Heart left ventricle (tissue), 16 donors: ENCODE measurements around the gene PARM1. TPM values are rescaled to one million over a fixed set of nuclear protein-coding genes. Genes with fewer than 3 reads are reported as not detected.

Experiments
- ATAC-seq, 4 donors: fragments of 200-7000 bp; cut with Tn5 transposase; one replicate each; pipeline ENCODE4 v1.9.1; 2020 to 2022; ENCODE audit warnings: moderate library complexity in 4 of 4, mild to moderate bottlenecking in 3 of 4, moderate number of reproducible peaks in 1 of 4
- DNase-seq, 5 donors: peaks; one replicate each; pipeline ENCODE4 v3.0.0-alpha.2; 2020
- H3K27ac ChIP-seq, 12 donors: fragments of 200-600 bp; sonication (generic) in 4 of 12; one replicate each; pipeline versions ENCODE4 v1.5.0 to v1.8.0; 2016 to 2022; ENCODE audit warnings: mild to moderate bottlenecking in 2 of 12
- H3K27me3 ChIP-seq, 9 donors: fragments of 200-600 bp; sonication (generic) in 2 of 9; one replicate each; pipeline versions ENCODE4 v1.5.1 to v1.8.0; 2016 to 2022; ENCODE audit warnings: mild to moderate bottlenecking in 3 of 9
- H3K36me3 ChIP-seq, 9 donors: fragments of 200-600 bp; sonication (generic) in 2 of 9; one replicate each; pipeline versions ENCODE4 v1.5.0 to v1.8.0; 2018 to 2022; ENCODE audit warnings: mild to moderate bottlenecking in 2 of 9
- H3K4me1 ChIP-seq, 12 donors: fragments of 200-600 bp; sonication (generic) in 4 of 12; one replicate each; pipeline versions ENCODE4 v1.5.0 to v1.8.0; 2016 to 2022; ENCODE audit warnings: mild to moderate bottlenecking in 3 of 12
- H3K4me3 ChIP-seq, 12 donors: fragments of 200-600 bp; sonication (generic) in 4 of 12; one replicate each; pipeline versions ENCODE4 v1.5.0 to v1.8.0; 2017 to 2022; ENCODE audit warnings: mild to moderate bottlenecking in 9 of 12, moderate library complexity in 4 of 12
- H3K9me3 ChIP-seq, 12 donors: fragments of 200-600 bp; sonication (generic) in 4 of 12; one replicate each; pipeline versions ENCODE4 v1.5.0 to v1.8.0; 2016 to 2022; ENCODE audit warnings: mild to moderate bottlenecking in 1 of 12
- POLR2A ChIP-seq, 2 donors: fragments of 450-650 bp; IDR thresholded peaks; one replicate each; pipeline ENCODE4 v1.6.1; 2017; ENCODE audit warnings: antibody characterized with exemption in 2 of 2, mild to moderate bottlenecking in 2 of 2, moderate library complexity in 2 of 2
- WGBS, 4 donors: extraction: QIAGEN DNeasy Blood & Tissue Kit in 2 of 4; methylation state at CpG; one replicate each; pipeline versions ENCODE4 v1.1.5 to v1.1.7; 2013 to 2018; 5-methylcytosine and 5-hydroxymethylcytosine counted together
- intact Hi-C, 10 donors: fragments of 100-400 bp; cut with DNase I; formaldehyde crosslinking; loops; one replicate each; pipeline versions ENCODE4 v1.11.1 to v1.14.2; 2022
- polyA plus RNA-seq, 2 donors: library from polyadenylated mRNA; stranded (reverse); fragments of 200-250 nt; gene quantifications; one replicate each; pipeline ENCODE4 v1.2.3, GENCODE V29; 2013
- total RNA-seq, 9 donors: library from RNA; depleted of rRNA in 2 of 9; stranded (reverse); fragments of >200 nt in 2 of 9; fragmentation: NEBNext Ultra II Directional in 3 of 9; extraction: Animal tissue kit (Norgen Biotek cat#: 25700) in 3 of 9; gene quantifications; one replicate each; pipeline versions ENCODE4 v1.1.0 to v1.2.4, GENCODE V29; 2016 to 2023
- TF ChIP-seq, protein P1 (sequence below), 12 donors: fragments of 200-600 bp; sonication (generic) in 4 of 12; IDR thresholded peaks; one replicate each; pipeline versions ENCODE4 v1.5.0 to v1.8.0; 2018 to 2022; ENCODE audit warnings: antibody characterized with exemption in 12 of 12, mild to moderate bottlenecking in 5 of 12
- donor health status: ischemic (EF 13 %, LVEDD 7.1; RV severe dilation, severe dysfunction).
- donor health status: healthy with polysubstance abuse.
- donor health status: DM: no; HTN: yes; CAD: no.
- donor health status: DM: no; HTN: no; CAD: no.
- donor health status: ischemic (EF 25% LVEDD 6.9; RV normal size, moderate dysfunction).
- donor health status: ischemic (EF 25% LVEDD 5.7; RV mildly dilated, moderate dysfunction).
- donor health status: healthy.
- donor health status: DM: yes; HTN: yes; CAD: no.
- donor health status: ischemic (EF 35%, LVEDD 5.7; RV mildly dilated, moderate dysfunction).
- donor health status: nonischemic (EF 11% LVEDD 7.7; RV severe dilation, severe dysfunction).
- donor health status: DM: yes; HTN: yes; CAD: no.
- donor health status: PGD.
- donor health status: ischemic (EF 29% LVEDD 5.4; RV normal size, mild dysfunction).
- donor health status: nonischemic (EF 23%, LVEDD 6.1; RV moderate dilation, normal function).

The PARM1 gene
- total and polyA plus RNA-seq, 11 donors, result 28.8 to 144 (median 75.2) TPM

- H3K36me3 ChIP-seq, result no peaks in the 10 kb centered on the region
- peaks cover 0 to 12% (median 0%) of the 10 kb centered on the region in 12 donors for H3K4me1 ChIP-seq
- ATAC-seq (no peak), DNase-seq (no peak)
- WGBS, 4 donors, result 77 to 86% (median 79%) methylated on average over 1 of the region's 1 CpG
- no peaks in the 10 kb centered on the region for H3K9me3 ChIP-seq
- no peaks in the 10 kb centered on the region for H3K27me3 ChIP-seq
- TF ChIP-seq, protein P1, sequence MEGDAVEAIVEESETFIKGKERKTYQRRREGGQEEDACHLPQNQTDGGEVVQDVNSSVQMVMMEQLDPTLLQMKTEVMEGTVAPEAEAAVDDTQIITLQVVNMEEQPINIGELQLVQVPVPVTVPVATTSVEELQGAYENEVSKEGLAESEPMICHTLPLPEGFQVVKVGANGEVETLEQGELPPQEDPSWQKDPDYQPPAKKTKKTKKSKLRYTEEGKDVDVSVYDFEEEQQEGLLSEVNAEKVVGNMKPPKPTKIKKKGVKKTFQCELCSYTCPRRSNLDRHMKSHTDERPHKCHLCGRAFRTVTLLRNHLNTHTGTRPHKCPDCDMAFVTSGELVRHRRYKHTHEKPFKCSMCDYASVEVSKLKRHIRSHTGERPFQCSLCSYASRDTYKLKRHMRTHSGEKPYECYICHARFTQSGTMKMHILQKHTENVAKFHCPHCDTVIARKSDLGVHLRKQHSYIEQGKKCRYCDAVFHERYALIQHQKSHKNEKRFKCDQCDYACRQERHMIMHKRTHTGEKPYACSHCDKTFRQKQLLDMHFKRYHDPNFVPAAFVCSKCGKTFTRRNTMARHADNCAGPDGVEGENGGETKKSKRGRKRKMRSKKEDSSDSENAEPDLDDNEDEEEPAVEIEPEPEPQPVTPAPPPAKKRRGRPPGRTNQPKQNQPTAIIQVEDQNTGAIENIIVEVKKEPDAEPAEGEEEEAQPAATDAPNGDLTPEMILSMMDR (IDR thresholded peaks at IDR 0.05), result no peak
- no peak for TF ChIP-seq POLR2A (IDR thresholded peaks at IDR 0.05)
- H3K27ac ChIP-seq, result no peak overlapping the region
- intact Hi-C loops, result no loop called here
- no peak overlapping the region for H3K4me3 ChIP-seq
Measured at GRCh38 chr4:75030028-75030427, 97.1 kb downstream of the PARM1 start.

DNA sequence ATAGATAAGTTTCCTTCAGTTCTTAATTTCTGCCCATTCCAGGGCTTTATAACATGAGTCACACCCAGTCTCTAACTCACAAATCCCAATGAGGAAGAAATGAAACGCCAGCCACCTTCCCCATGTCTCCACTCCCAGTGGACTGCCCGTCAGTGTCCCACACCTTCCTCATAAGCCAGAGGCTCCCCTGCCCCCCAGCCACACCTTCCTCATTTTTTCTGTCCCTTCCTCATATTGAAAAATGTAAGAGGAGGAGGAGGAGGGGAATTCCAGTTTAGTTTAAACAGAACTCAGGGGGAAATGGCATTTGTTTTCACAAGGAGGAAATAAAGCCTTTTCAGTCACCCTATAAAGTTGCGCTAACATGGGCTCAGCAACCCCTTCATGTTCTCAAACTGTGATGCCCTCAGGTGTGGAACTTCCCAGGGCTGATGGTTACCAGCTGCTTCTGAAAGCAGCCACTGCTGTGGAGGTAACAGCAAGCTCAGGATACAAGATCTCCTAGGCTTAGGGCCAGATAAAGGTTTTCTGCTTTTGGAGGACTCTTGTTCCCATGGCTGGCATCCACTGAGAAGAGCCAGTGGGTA is 97.8 kb downstream of the PARM1 start:
- ATAC-seq, result peak in 1 of 4 donors; percentile 33
- Histone ChIP-seq H3K4me1 (peaks cover 0 to 19% (median 0%) of the 10 kb centered on the region in 12 donors), H3K27ac (no peak overlapping the region), H3K4me3 (no peak overlapping the region), H3K27me3 (no peaks in the 10 kb centered on the region), H3K9me3 (no peaks in the 10 kb centered on the region), H3K36me3 (no peaks in the 10 kb centered on the region)
- intact Hi-C loops, result no loop called here
- no peak for DNase-seq
- TF ChIP-seq, protein P1 (IDR thresholded peaks at IDR 0.05), result no peak
- no peak for TF ChIP-seq POLR2A (IDR thresholded peaks at IDR 0.05)
- 68 to 82% (median 81%) methylated on average over 3 of the region's 3 CpGs for WGBS, 4 donors

GRCh38 chr4:75031775-75032174 is 98.9 kb downstream of the PARM1 start:
- 81 to 89% (median 85%) methylated on average over 1 of the region's 1 CpG for WGBS, 4 donors
- TF ChIP-seq POLR2A (IDR thresholded peaks at IDR 0.05), result no peak
- TF ChIP-seq, protein P1 (IDR thresholded peaks at IDR 0.05), result no peak
- H3K4me3 ChIP-seq, result no peak overlapping the region
- no peak overlapping the region for H3K27ac ChIP-seq
- H3K36me3 ChIP-seq, result no peaks in the 10 kb centered on the region
- H3K27me3 ChIP-seq, result no peaks in the 10 kb centered on the region
- H3K9me3 ChIP-seq, result no peaks in the 10 kb centered on the region
- peaks cover 0 to 26% (median 0%) of the 10 kb centered on the region in 12 donors for H3K4me1 ChIP-seq
- ATAC-seq (no peak), DNase-seq (no peak)
- intact Hi-C loops, result no loop called here

DNA sequence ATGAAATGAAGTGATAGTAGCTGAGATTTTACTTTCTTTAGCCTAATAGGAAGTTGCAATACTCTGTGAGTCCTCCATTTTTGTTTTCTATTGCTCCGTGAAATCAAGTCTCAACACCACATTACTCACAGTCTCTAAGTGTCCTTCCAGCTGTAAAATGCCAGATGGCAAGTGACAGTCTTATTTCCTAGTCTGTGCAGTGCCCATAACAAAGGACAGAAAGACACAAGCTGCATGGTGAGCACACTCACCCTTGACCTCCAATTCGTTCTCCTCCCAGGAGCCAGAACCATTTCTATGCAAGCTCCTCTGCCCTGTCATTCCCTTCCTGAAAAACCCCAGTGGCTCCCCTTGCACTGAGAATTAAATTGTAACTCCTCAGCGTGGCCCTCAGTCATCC is 101.6 kb downstream of the PARM1 start:
- Histone ChIP-seq H3K9me3 (no peaks in the 10 kb centered on the region), H3K36me3 (no peaks in the 10 kb centered on the region), H3K4me3 (no peak overlapping the region), H3K27me3 (no peaks in the 10 kb centered on the region), H3K4me1 (peaks cover 0 to 26% (median 3%) of the 10 kb centered on the region in 12 donors), H3K27ac (no peak overlapping the region)
- intact Hi-C loops, result no loop called here
- 68 to 74% (median 71%) methylated on average over 3 of the region's 3 CpGs for WGBS, 4 donors
- no peak for ATAC-seq
- DNase-seq, result no peak
- TF ChIP-seq, protein P1 (IDR thresholded peaks at IDR 0.05), result no peak
- TF ChIP-seq POLR2A (IDR thresholded peaks at IDR 0.05), result no peak
